Measurements from ENCODE around the gene MAN1C1.

DNA sequence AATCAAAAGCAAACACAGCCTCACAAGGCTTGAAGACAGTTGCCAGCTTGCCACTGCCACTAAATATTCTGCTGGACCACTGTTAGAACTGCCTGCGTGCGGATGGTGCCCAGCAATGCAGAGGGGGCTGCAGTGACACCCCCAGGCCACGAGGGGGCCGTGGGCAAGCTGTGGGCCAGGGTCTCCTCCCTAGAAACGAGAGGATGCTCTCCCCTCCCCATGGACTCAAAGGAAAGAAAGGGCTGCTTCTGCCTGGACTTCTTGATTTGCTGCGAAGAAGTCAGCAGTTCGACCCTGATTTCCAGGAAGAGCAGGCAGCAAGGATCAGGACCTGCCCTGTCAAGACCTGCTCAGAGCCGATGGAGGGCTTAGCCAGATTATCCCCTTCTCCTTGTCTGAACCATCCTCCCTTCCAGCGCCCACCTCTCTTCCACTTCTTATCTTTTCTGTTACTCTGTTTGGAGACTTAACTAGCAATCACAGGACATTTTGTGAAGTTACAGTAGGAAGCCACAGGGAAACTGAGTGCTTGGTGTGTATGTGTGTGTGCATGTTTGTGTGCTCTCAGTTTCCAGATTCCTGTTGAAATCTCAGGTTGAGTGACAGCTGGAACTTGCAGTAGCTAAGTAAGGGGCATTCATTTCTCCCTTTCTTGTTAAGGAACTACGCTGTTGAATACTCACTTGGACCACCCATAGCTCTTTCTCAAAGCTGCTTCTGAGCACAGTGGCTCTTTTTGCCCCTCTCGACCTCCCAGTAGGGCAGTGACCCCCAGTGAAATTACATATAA, 2.7 kb downstream of the MAN1C1 start:
- TF ChIP-seq, protein P1, sequence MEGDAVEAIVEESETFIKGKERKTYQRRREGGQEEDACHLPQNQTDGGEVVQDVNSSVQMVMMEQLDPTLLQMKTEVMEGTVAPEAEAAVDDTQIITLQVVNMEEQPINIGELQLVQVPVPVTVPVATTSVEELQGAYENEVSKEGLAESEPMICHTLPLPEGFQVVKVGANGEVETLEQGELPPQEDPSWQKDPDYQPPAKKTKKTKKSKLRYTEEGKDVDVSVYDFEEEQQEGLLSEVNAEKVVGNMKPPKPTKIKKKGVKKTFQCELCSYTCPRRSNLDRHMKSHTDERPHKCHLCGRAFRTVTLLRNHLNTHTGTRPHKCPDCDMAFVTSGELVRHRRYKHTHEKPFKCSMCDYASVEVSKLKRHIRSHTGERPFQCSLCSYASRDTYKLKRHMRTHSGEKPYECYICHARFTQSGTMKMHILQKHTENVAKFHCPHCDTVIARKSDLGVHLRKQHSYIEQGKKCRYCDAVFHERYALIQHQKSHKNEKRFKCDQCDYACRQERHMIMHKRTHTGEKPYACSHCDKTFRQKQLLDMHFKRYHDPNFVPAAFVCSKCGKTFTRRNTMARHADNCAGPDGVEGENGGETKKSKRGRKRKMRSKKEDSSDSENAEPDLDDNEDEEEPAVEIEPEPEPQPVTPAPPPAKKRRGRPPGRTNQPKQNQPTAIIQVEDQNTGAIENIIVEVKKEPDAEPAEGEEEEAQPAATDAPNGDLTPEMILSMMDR (conservative IDR thresholded peaks at IDR 0.05; ENCODE audit: low read depth, low read length): peak; percentile 73
- TF ChIP-seq EZH2 (IDR thresholded peaks at IDR 0.05; ENCODE audit: low read length, unreplicated experiment) (no peak), EZH2phosphoT487 (IDR thresholded peaks at IDR 0.05; ENCODE audit: borderline replicate concordance, low read length) (no peak)
